Suprapubic skin (tissue), 4 donors: ENCODE results near the gene TMEM106C. TPM values are rescaled to one million over a fixed set of nuclear protein-coding genes. Genes with fewer than 3 reads are reported as not detected.

Experiments used
- DNase-seq, 2 donors: peaks; one replicate each; pipeline ENCODE4 v3.0.0-alpha.2; 2019; ENCODE audit warnings: low spot score in 2 of 2
- H3K27ac ChIP-seq: fragments of 200-600 bp; sonication (generic); one replicate; pipeline ENCODE4 v1.5.1; 2019
- H3K27me3 ChIP-seq: fragments of 200-600 bp; sonication (generic); one replicate; pipeline ENCODE4 v1.5.1; 2019
- H3K36me3 ChIP-seq: fragments of 200-600 bp; sonication (generic); one replicate; pipeline ENCODE4 v1.5.1; 2019
- H3K4me1 ChIP-seq: fragments of 200-600 bp; sonication (generic); one replicate; pipeline ENCODE4 v1.5.1; 2019
- H3K4me3 ChIP-seq: fragments of 200-600 bp; sonication (generic); one replicate; pipeline ENCODE4 v1.5.1; 2019; ENCODE audit warnings: mild to moderate bottlenecking
- H3K9me3 ChIP-seq: fragments of 200-600 bp; sonication (generic); one replicate; pipeline ENCODE4 v1.5.1; 2019
- CTCF ChIP-seq, 2 donors: fragments of 200-600 bp in 1 of 2; fragments of 450-650 bp in 1 of 2; sonication (generic) in 1 of 2; IDR thresholded peaks; one replicate each; pipeline ENCODE4 v1.5.1; 2016 to 2019; ENCODE audit warnings: antibody characterized with exemption in 2 of 2, mild to moderate bottlenecking in 1 of 2, moderate library complexity in 1 of 2
- EP300 ChIP-seq: sonication (generic); formaldehyde crosslinking; IDR thresholded peaks from one replicate; pipeline ENCODE4 v1.6.1; 2017; ENCODE audit warnings: antibody characterized with exemption
- POLR2A ChIP-seq, 2 donors: fragments of 450-650 bp; IDR thresholded peaks; one replicate each; pipeline ENCODE4 v1.6.1; 2017; ENCODE audit warnings: antibody characterized with exemption in 2 of 2, mild to moderate bottlenecking in 2 of 2, moderate library complexity in 2 of 2
- POLR2AphosphoS5 ChIP-seq, 3 donors: sonication (generic); formaldehyde crosslinking; IDR thresholded peaks; one replicate each; pipeline ENCODE4 v1.6.1; 2017; ENCODE audit warnings: antibody characterized with exemption in 3 of 3
- WGBS: methylation state at CpG from one replicate; pipeline ENCODE4 v1.1.5; 2018; 5-methylcytosine and 5-hydroxymethylcytosine counted together
- total RNA-seq, 4 donors: library from RNA; depleted of rRNA; stranded (reverse); fragments of >200 nt; gene quantifications; one replicate each; pipeline ENCODE4 v1.1.0, GENCODE V29; 2016

Gene TMEM106C
- total RNA-seq, 4 donors from 2014 or later = 36.8 to 52.9 (median 46.5) TPM

DNA sequence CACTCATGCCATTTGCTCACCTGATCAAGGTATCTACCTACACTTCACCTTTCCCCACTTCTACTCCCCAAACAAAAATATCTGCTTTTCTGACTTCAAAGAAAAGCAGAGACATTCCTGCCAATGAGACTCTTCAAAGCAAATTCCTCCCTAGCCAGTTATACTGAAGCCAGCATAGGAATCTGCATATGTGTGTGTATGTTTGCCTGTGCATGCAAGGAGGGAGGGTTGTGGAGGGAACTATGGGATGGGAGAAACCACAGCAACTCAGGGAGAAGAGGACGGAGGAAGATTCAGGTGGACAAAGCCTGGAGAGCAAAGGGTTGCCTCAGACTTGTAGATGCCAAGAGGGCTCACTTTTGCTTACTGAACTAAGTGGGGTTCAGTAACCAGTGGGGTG is 32.2 kb upstream of the TMEM106C start:
- H3K27ac ChIP-seq = no peak overlapping the region
- H3K36me3 ChIP-seq = no peaks in the 10 kb centered on the region
- no peak overlapping the region for H3K4me3 ChIP-seq
- TF ChIP-seq POLR2A (IDR thresholded peaks at IDR 0.05) = no peak
- TF ChIP-seq EP300 = no peak
- TF ChIP-seq CTCF (IDR thresholded peaks at IDR 0.05) = no peak
- TF ChIP-seq POLR2AphosphoS5 (IDR thresholded peaks at IDR 0.05) = no peak
- WGBS = 100% methylated on average over 1 of the region's 1 CpG
- no peaks in the 10 kb centered on the region for H3K4me1 ChIP-seq
- DNase-seq = no peak
- H3K27me3 ChIP-seq = peaks cover 3% of the 10 kb centered on the region
- H3K9me3 ChIP-seq = no peaks in the 10 kb centered on the region

GRCh38 chr12:47935184-47935583 is 28.2 kb upstream of the TMEM106C start:
- Histone ChIP-seq H3K27ac (no peak overlapping the region), H3K4me3 (no peak overlapping the region), H3K9me3 (no peaks in the 10 kb centered on the region), H3K27me3 (no peaks in the 10 kb centered on the region), H3K36me3 (no peaks in the 10 kb centered on the region), H3K4me1 (no peaks in the 10 kb centered on the region)
- 53% methylated on average over 7 of the region's 9 CpGs for WGBS
- TF ChIP-seq POLR2A (IDR thresholded peaks at IDR 0.05) = no peak
- TF ChIP-seq CTCF (IDR thresholded peaks at IDR 0.05) = no peak
- no peak for TF ChIP-seq EP300
- no peak for TF ChIP-seq POLR2AphosphoS5 (IDR thresholded peaks at IDR 0.05)
- peak in 1 of 2 donors; percentile 83 for DNase-seq

GRCh38 chr12:47938093-47938492 is 25.3 kb upstream of the TMEM106C start:
- Histone ChIP-seq H3K27ac (no peak overlapping the region), H3K4me3 (no peak overlapping the region), H3K9me3 (no peaks in the 10 kb centered on the region), H3K36me3 (no peaks in the 10 kb centered on the region), H3K27me3 (peaks cover 8% of the 10 kb centered on the region), H3K4me1 (peaks cover 5% of the 10 kb centered on the region)
- TF ChIP-seq POLR2A (IDR thresholded peaks at IDR 0.05) (no peak), POLR2AphosphoS5 (IDR thresholded peaks at IDR 0.05) (no peak), EP300 (no peak), CTCF (IDR thresholded peaks at IDR 0.05) (no peak)
- no peak for DNase-seq
- 92% methylated on average over 1 of the region's 1 CpG for WGBS

DNA sequence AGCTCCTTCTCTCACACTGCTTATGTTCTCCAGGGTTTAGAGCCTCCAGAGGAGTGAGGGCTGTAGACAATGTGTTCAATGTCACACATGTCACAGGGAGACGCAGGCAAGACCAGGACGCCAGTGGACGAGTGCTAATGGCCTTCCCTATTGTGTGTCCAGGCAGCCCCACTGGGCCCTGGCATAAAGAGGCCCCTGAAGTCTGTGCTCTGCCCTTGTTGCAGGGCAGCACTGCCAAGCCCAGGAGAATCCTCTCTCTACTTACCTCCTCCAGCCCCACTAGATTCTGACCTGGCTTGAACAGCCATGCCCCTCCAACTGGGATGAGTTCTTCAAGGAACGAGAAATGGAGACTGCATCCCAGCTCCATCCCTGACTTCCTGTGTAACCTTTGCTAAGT is 24.8 kb upstream of the TMEM106C start:
- H3K4me3 ChIP-seq = no peak overlapping the region
- 100% methylated on average over 3 of the region's 4 CpGs for WGBS
- TF ChIP-seq POLR2AphosphoS5 (IDR thresholded peaks at IDR 0.05) = no peak
- TF ChIP-seq CTCF (IDR thresholded peaks at IDR 0.05) = no peak
- no peak for TF ChIP-seq POLR2A (IDR thresholded peaks at IDR 0.05)
- TF ChIP-seq EP300 = no peak

GRCh38 chr12:47939009-47939601 is 24.3 kb upstream of the TMEM106C start:
- no peak for DNase-seq
- TF ChIP-seq CTCF (IDR thresholded peaks at IDR 0.05) = no peak
- TF ChIP-seq EP300 = no peak
- no peak for TF ChIP-seq POLR2A (IDR thresholded peaks at IDR 0.05)
- no peak for TF ChIP-seq POLR2AphosphoS5 (IDR thresholded peaks at IDR 0.05)
- Histone ChIP-seq H3K27me3 (peaks cover 8% of the 10 kb centered on the region), H3K4me1 (peaks cover 11% of the 10 kb centered on the region), H3K36me3 (no peaks in the 10 kb centered on the region), H3K4me3 (no peak overlapping the region), H3K27ac (no peak overlapping the region), H3K9me3 (no peaks in the 10 kb centered on the region)
- WGBS = 81% methylated on average over 6 of the region's 6 CpGs

More for the DNA sequence above, 24.8 kb upstream of the TMEM106C start:
- Histone ChIP-seq H3K4me1 (peaks cover 6% of the 10 kb centered on the region), H3K27me3 (peaks cover 8% of the 10 kb centered on the region), H3K36me3 (no peaks in the 10 kb centered on the region), H3K27ac (no peak overlapping the region), H3K9me3 (no peaks in the 10 kb centered on the region)
- no peak for DNase-seq
